Stimulated activated naive CD8-positive, alpha-beta T cell treated with anti-CD3 and anti-CD28 coated beads, Interleukin-15, Interleukin-2, amounts not matched to agents 100 ng/mL and 50 ng/mL, for 24 hours (primary cell): ENCODE measurements around the gene KLRF2.

Experiments
- H3K27ac Mint-ChIP-seq: one replicate; pipeline ENCODE4 v1.8.0; 2021; ENCODE audit warnings: mild to moderate bottlenecking, mixed read lengths
- H3K27me3 Mint-ChIP-seq: one replicate; pipeline ENCODE4 v1.8.0; 2021; ENCODE audit warnings: mixed read lengths
- H3K36me3 Mint-ChIP-seq: one replicate; pipeline ENCODE4 v1.8.0; 2021; ENCODE audit warnings: low read depth, mixed read lengths
- H3K4me1 Mint-ChIP-seq: one replicate; pipeline ENCODE4 v1.8.0; 2021; ENCODE audit warnings: low read depth, mixed read lengths
- H3K4me3 Mint-ChIP-seq: one replicate; pipeline ENCODE4 v1.8.0; 2021; ENCODE audit warnings: mild to moderate bottlenecking, mixed read lengths
- H3K9me3 Mint-ChIP-seq: one replicate; pipeline ENCODE4 v1.8.0; 2021; ENCODE audit warnings: mixed read lengths

The KLRF2 gene

GRCh38 chr12:9881246-9881645 is at the start of gene KLRF2:
KLRF2 (plus strand) TSS chr12:9881489; CDS start chr12:9881596, 107 bp downstream.
- Mint-ChIP-seq H3K9me3 (no peaks in the 10 kb centered on the region), H3K36me3 (no peaks in the 10 kb centered on the region), H3K4me1 (peaks cover 7% of the 10 kb centered on the region), H3K27me3 (no peaks in the 10 kb centered on the region), H3K4me3 (no peak within 1 kb of the TSS), H3K27ac (no peak within 1 kb of the TSS)

- Mint-ChIP-seq H3K4me1 (no peaks in the 10 kb centered on the region), H3K9me3 (no peaks in the 10 kb centered on the region), H3K27ac (no peak overlapping the region), H3K36me3 (no peaks in the 10 kb centered on the region), H3K4me3 (no peak overlapping the region), H3K27me3 (no peaks in the 10 kb centered on the region)
Observed at GRCh38 chr12:9831720-9832119, 49.6 kb upstream of the KLRF2 start.

- peaks cover 7% of the 10 kb centered on the region for H3K36me3 Mint-ChIP-seq
- no peaks in the 10 kb centered on the region for H3K27me3 Mint-ChIP-seq
- H3K4me3 Mint-ChIP-seq = no peak overlapping the region
- peaks cover 20% of the 10 kb centered on the region for H3K9me3 Mint-ChIP-seq
- no peaks in the 10 kb centered on the region for H3K4me1 Mint-ChIP-seq
- H3K27ac Mint-ChIP-seq = no peak overlapping the region
Observed at GRCh38 chr12:9843407-9843806, 37.9 kb upstream of the KLRF2 start.

GRCh38 chr12:9848899-9849298 is 32.4 kb upstream of the KLRF2 start:
- H3K9me3 Mint-ChIP-seq = peaks cover 24% of the 10 kb centered on the region
- no peak overlapping the region for H3K4me3 Mint-ChIP-seq
- H3K36me3 Mint-ChIP-seq = peaks cover 42% of the 10 kb centered on the region
- H3K27me3 Mint-ChIP-seq = no peaks in the 10 kb centered on the region
- peaks cover 25% of the 10 kb centered on the region for H3K4me1 Mint-ChIP-seq
- H3K27ac Mint-ChIP-seq = no peak overlapping the region

GRCh38 chr12:9851050-9851449 is 30.2 kb upstream of the KLRF2 start:
- Mint-ChIP-seq H3K4me1 (peaks cover 40% of the 10 kb centered on the region), H3K4me3 (no peak overlapping the region), H3K27me3 (no peaks in the 10 kb centered on the region), H3K36me3 (peaks cover 62% of the 10 kb centered on the region), H3K27ac (peak overlapping the region; percentile 37), H3K9me3 (peaks cover 24% of the 10 kb centered on the region)

GRCh38 chr12:9851927-9852326 is 29.4 kb upstream of the KLRF2 start:
- H3K9me3 Mint-ChIP-seq = peaks cover 16% of the 10 kb centered on the region
- H3K27ac Mint-ChIP-seq = no peak overlapping the region
- no peaks in the 10 kb centered on the region for H3K27me3 Mint-ChIP-seq
- peaks cover 46% of the 10 kb centered on the region for H3K4me1 Mint-ChIP-seq
- no peak overlapping the region for H3K4me3 Mint-ChIP-seq
- H3K36me3 Mint-ChIP-seq = peaks cover 69% of the 10 kb centered on the region

- Mint-ChIP-seq H3K27me3 (no peaks in the 10 kb centered on the region), H3K4me1 (peaks cover 80% of the 10 kb centered on the region), H3K27ac (peak overlapping the region; percentile 8), H3K36me3 (peaks cover 77% of the 10 kb centered on the region), H3K9me3 (no peaks in the 10 kb centered on the region), H3K4me3 (no peak overlapping the region)
Observed at GRCh38 chr12:9856151-9856550, 25.1 kb upstream of the KLRF2 start.

- Mint-ChIP-seq H3K27ac (no peak overlapping the region), H3K4me3 (no peak overlapping the region), H3K4me1 (peaks cover 82% of the 10 kb centered on the region), H3K36me3 (peaks cover 71% of the 10 kb centered on the region), H3K27me3 (no peaks in the 10 kb centered on the region), H3K9me3 (no peaks in the 10 kb centered on the region)
Observed at GRCh38 chr12:9856894-9857293, 24.4 kb upstream of the KLRF2 start.

GRCh38 chr12:9858135-9858534 is 23.2 kb upstream of the KLRF2 start:
- Mint-ChIP-seq H3K9me3 (no peaks in the 10 kb centered on the region), H3K4me1 (peaks cover 81% of the 10 kb centered on the region), H3K36me3 (peaks cover 66% of the 10 kb centered on the region), H3K27me3 (no peaks in the 10 kb centered on the region), H3K27ac (no peak overlapping the region), H3K4me3 (no peak overlapping the region)

- Mint-ChIP-seq H3K9me3 (no peaks in the 10 kb centered on the region), H3K27ac (peak overlapping the region; percentile 92), H3K36me3 (peaks cover 25% of the 10 kb centered on the region), H3K4me3 (peak overlapping the region; percentile 88), H3K4me1 (peaks cover 54% of the 10 kb centered on the region), H3K27me3 (no peaks in the 10 kb centered on the region)
Observed at GRCh38 chr12:9864913-9865675, 16.2 kb upstream of the KLRF2 start.

- Mint-ChIP-seq H3K4me1 (peaks cover 48% of the 10 kb centered on the region), H3K36me3 (peaks cover 21% of the 10 kb centered on the region), H3K9me3 (no peaks in the 10 kb centered on the region), H3K27ac (peak overlapping the region; percentile 92), H3K4me3 (peak overlapping the region; percentile 88), H3K27me3 (no peaks in the 10 kb centered on the region)
Observed at GRCh38 chr12:9866860-9867269, 14.4 kb upstream of the KLRF2 start.

GRCh38 chr12:9867531-9867930 is 13.8 kb upstream of the KLRF2 start:
- peaks cover 49% of the 10 kb centered on the region for H3K4me1 Mint-ChIP-seq
- peaks cover 19% of the 10 kb centered on the region for H3K36me3 Mint-ChIP-seq
- no peaks in the 10 kb centered on the region for H3K9me3 Mint-ChIP-seq
- H3K27ac Mint-ChIP-seq = peak overlapping the region; percentile 92
- peak overlapping the region; percentile 88 for H3K4me3 Mint-ChIP-seq
- H3K27me3 Mint-ChIP-seq = no peaks in the 10 kb centered on the region

- Mint-ChIP-seq H3K4me1 (peaks cover 45% of the 10 kb centered on the region), H3K36me3 (peaks cover 12% of the 10 kb centered on the region)
Observed at GRCh38 chr12:9868311-9868801, 12.9 kb upstream of the KLRF2 start.

GRCh38 chr12:9868951-9869306 is 12.4 kb upstream of the KLRF2 start:
- H3K36me3 Mint-ChIP-seq = peaks cover 6% of the 10 kb centered on the region
- H3K27me3 Mint-ChIP-seq = no peaks in the 10 kb centered on the region
- no peaks in the 10 kb centered on the region for H3K9me3 Mint-ChIP-seq
- peaks cover 39% of the 10 kb centered on the region for H3K4me1 Mint-ChIP-seq
- H3K27ac Mint-ChIP-seq = peak overlapping the region; percentile 96
- H3K4me3 Mint-ChIP-seq = peak overlapping the region; percentile 89

More at GRCh38 chr12:9868311-9868801, 12.9 kb upstream of the KLRF2 start:
- peak overlapping the region; percentile 96 for H3K27ac Mint-ChIP-seq
- H3K4me3 Mint-ChIP-seq = peak overlapping the region; percentile 89
- H3K9me3 Mint-ChIP-seq = no peaks in the 10 kb centered on the region
- H3K27me3 Mint-ChIP-seq = no peaks in the 10 kb centered on the region

- H3K36me3 Mint-ChIP-seq = peaks cover under 1% of the 10 kb centered on the region
- no peaks in the 10 kb centered on the region for H3K9me3 Mint-ChIP-seq
- peak within 1 kb of the TSS; percentile 96 for H3K27ac Mint-ChIP-seq
- no peaks in the 10 kb centered on the region for H3K27me3 Mint-ChIP-seq
- H3K4me3 Mint-ChIP-seq = peak within 1 kb of the TSS; percentile 89
- H3K4me1 Mint-ChIP-seq = peaks cover 33% of the 10 kb centered on the region
Observed at GRCh38 chr12:9869307-9870161, 11.8 kb upstream of the KLRF2 start, which contains the start of gene CLEC2B. CLEC2B (minus strand) TSS chr12:9869354.
